Measurements from ENCODE around the gene MCUB. TPM values are rescaled to one million over a fixed set of nuclear protein-coding genes. Genes with fewer than 3 reads are reported as not detected.
A peak's percentile ranks its signal among the peaks of the same experiment; 100 is the strongest.
"Not testable (repeated sequence)": the region's sequence is repeated elsewhere in the genome, so short reads cannot be mapped to it uniquely, and the experiment has no call there.

Gene MCUB
- polyA plus RNA-seq, 10 donors: 9.2 to 14.2 (median 11.7) TPM

- DNase-seq: no peak
These were observed 15.1 kb downstream of the MCUB start for GRCh38 chr4:109574931-109575804.

DNA sequence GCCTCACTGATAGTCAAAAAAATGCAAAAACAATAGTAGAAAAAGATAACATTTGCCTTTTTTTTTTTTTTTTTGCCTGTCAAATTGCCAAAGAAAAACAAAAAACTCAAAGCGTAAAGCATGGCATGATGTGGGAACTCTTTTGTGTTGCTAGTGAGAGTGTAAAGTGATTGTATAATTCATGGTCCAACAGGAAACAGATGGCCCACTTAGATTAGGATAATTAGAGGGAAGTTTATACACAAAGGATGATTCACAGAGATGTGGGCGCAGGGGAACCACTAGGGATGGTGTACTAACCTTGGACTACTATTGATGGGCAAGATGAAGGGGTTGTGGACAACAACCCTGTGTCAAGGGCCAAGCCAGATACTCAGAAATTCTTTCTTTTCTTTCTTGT is 16.4 kb downstream of the MCUB start:
- peak in 1 of 3 donors; percentile 18 for DNase-seq

- DNase-seq: no peak
These were observed 18.8 kb downstream of the MCUB start for GRCh38 chr4:109578846-109579245.

DNA sequence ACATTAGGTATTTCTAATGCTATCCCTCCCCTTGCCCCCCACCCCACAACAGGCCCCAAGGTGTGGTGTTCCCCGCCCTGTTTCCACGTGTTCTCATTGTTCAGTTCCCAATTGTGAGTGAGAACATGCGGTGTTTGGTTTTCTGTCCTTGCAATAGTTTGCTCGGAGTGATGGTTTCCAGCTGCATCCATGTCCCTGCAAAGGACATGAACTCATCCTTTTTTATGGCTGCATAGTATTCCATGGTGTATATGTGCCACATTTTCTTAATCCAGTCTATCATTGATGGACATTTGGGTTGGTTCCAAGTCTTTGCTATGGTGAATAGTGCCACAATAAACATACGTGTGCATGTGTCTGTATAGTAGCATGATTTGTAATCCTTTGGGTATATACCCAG is 20.0 kb downstream of the MCUB start:
- not testable (repeated sequence) for DNase-seq

GRCh38 chr4:109588176-109588575 is 28.1 kb downstream of the MCUB start:
- no peak for DNase-seq

DNA sequence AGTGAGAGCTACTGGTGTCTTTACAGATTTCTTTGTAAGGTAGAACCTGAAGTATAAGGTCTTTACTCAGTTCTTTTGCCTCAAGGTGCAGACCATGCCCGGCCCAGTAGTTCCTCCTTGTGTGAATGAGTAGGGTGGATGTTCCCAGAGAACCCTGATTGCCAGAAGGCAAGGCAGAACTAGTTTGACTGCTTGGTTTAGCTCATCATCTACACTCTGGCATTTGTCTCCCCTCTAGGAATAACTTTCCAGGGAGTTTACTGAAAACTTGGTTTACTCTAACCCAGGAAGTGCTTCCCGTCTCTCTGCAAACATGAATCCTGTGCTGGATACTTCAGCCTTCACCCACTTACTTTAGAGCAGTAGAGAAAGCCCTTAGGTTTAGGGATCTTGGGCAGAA is 29.1 kb downstream of the MCUB start:
- no peak for DNase-seq

DNA sequence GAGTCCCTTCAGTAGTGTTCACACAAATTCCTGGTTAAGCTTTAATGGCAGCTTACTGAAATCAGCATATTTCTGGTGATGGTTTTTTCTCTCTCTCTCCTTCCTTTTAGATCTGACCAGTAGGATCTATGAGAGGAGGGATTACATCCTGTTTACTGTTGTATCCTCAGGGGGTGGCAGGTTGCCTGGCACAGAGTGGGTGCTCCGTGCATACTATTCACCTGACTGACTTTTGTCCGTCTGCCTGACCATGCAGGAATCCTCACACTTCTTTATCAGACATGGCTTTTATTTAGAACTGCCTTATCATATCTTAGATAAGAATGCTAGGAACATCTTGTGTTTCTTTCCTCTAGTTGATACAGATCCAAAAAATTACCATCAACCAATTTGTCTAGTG is 29.6 kb downstream of the MCUB start:
- DNase-seq: no peak

DNA sequence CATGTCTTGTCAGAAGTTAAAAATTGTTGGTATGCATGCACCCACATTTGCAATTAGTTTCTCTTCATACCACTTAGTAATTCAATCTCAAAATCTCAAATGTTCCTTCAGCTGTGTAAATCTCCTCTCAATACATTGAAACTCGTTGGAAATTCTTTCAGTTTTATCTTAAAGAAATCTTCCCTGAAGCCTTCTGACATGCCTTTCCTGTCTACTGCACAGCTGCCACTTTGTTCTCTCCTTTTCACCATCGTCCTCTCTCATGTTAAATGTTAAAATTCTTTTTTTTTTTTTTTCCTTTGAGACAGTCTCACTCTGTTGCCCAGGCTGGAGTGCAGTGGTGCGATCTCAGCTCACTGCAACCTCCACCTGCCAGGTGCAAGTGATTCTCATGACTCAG is 30.9 kb downstream of the MCUB start:
- no peak for DNase-seq

- DNase-seq: no peak
These were observed 32.3 kb downstream of the MCUB start for GRCh38 chr4:109592367-109592766.

GRCh38 chr4:109595123-109595522 is 35.1 kb downstream of the MCUB start:
- not testable (repeated sequence) for DNase-seq

DNA sequence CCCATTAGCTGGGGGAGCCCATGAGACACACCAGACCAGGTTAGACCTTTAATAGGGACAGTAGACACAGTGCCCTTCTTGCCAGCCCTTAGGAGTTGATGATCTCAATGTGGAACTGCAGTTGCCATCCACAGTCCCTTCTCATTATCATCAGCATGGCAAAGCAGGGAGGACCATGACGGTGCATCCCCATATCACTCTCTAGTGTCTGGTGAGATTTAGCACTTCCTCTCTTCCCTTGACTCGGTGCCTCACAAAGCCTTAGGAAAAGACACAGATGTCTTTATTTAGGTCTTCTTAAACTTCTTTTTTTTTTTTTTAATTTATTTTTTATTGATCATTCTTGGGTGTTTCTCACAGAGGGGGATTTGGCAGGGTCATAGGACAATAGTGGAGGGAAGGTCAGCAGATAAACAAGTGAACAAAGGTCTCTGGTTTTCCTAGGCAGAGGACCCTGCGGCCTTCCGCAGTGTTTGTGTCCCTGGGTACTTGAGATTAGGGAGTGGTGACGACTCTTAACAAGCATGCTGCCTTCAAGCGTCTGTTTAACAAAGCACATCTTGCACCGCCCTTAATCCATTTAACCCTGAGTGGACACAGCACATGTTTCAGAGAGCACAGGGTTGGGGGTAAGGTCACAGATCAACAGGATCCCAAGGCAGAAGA is 36.5 kb downstream of the MCUB start:
- not testable (repeated sequence) for DNase-seq

- DNase-seq: no peak
These were observed 39.1 kb downstream of the MCUB start for GRCh38 chr4:109599046-109599652.

- no peak for DNase-seq
These were observed 40.4 kb downstream of the MCUB start for GRCh38 chr4:109600431-109600830.

DNA sequence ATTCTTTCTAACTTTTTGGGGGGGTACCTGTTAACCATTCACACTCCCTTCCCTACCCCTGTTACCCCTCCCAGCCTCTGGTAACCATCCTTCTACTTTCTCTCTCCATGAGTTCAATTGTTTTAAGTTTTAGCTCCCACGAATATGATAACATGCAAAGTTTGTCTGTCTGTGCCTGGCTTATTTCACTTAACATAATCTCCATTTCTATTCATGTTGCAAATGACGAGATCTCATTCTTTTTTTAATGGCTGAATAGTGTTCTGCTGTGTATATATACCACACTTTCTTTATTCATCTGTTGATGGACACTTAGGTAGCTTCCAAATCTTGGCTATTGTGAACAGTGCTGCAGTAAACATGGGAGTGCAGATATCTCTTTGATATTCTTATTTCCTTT is 41.3 kb downstream of the MCUB start:
- DNase-seq: no peak

- no peak for DNase-seq
These were observed 47.9 kb downstream of the MCUB start for GRCh38 chr4:109607976-109608375.

DNA sequence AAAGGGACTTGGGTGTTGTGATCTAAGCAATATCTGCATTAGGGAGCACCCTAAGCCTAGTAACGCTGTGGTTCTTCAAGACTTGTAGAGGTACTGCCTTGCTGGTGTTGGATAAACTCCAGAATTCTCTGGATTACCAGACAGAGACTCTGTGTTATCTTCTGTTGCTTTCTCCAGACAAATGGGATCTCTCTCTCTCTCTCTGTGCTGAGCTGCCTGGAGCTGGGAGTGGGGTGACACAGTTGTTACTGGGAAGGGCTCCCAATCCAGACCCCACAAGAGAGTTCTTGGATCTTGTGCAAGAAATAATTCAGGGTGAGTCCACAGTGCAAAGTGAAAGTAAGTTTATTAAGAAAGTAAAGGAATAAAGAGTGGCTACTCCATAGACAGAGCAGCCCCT is 48.8 kb downstream of the MCUB start:
- DNase-seq: no peak

DNA sequence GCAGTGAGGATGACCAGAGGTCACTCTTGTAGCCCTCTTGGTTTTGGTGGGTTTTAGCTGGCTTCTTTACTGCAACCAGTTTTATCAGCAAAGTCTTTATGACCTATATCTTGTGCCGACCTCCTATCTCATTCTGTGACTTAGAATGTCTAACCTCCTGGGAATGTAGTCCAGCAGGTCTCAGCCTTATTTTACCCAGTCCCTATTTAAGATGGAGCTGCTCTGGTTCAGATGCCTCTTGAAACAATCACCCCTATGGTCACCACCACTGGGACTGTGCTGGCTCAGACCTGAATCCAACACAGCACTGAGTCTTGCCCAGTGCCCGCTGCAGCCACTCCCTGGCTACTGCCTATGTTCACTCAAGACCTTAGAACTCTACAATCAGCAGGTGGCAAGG is 49.4 kb downstream of the MCUB start:
- no peak for DNase-seq

GRCh38 chr4:109610489-109610888 is 50.4 kb downstream of the MCUB start:
- no peak for DNase-seq

- DNase-seq: no peak
These were observed 51.1 kb downstream of the MCUB start for GRCh38 chr4:109611045-109611646.

- no peak for DNase-seq
These were observed 54.0 kb downstream of the MCUB start for GRCh38 chr4:109614015-109614414.

DNA sequence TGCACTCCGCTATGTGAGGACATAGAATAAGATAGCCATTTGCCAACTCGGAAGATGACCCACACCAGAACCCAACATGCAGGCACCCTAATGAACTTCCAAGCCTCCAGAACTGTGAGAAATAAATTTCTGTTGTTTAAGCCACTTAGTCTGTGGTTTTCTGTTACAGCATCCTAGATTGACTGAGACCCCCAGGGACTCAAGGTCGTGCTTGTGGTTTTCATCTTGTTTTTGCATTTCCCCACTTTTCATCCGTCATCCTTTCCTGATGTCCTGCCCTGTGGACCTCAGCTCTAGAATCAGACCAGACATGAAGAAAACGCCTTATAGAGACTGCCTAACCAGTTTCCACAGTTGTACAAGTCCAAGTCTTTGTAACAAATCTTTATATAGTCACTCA is 54.4 kb downstream of the MCUB start:
- no peak for DNase-seq

- no peak for DNase-seq
These were observed 55.7 kb downstream of the MCUB start for GRCh38 chr4:109615742-109616141.

DNA sequence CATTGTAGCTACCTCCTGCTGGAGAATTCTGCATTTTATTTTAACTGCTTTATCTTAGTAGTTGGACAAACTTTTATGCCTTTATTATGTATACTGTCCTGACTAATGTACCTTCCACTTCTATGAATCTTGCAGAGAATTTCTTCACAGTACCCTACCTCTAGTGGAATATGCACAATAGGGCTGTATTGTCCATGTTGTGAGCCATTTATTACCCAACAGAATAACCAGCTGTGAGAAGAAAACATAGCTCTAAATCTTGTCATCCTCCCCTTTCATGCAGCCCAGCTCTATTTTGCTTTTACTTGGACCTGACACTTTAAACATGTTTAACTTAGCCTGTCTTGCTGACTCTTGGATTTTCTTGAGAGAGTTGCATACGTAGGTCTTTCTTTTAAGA is 56.2 kb downstream of the MCUB start:
- DNase-seq: no peak
